Neural progenitor cell (in vitro differentiated cells): Measurements from ENCODE around the gene ALDH8A1. TPM values are rescaled to one million over a fixed set of nuclear protein-coding genes. Genes with fewer than 3 reads are reported as not detected.
A peak's percentile ranks its signal among the peaks of the same experiment; 100 is the strongest.

ENCODE experiments used
- DNase-seq: peaks from one replicate; pipeline ENCODE4 v3.0.0-alpha.2; 2016; ENCODE audit warnings: low spot score
- H2AFZ ChIP-seq: fragments of 200-600 bp; sonication (generic); replicated peaks from 2 replicates; pipeline ENCODE4 v1.6.1; 2016; ENCODE audit warnings: antibody characterized with exemption
- H3F3A ChIP-seq: fragments of 200-600 bp; sonication (generic); 2 replicates; pipeline ENCODE4 v1.6.1; 2016; ENCODE audit warnings: antibody characterized with exemption, low read depth
- H3K27ac ChIP-seq: fragments of 200-600 bp; sonication (generic); 2 replicates; pipeline ENCODE4 v1.5.1; 2016; ENCODE audit warnings: mild to moderate bottlenecking
- H3K27me3 ChIP-seq: fragments of 200-600 bp; sonication (generic); 2 replicates; pipeline ENCODE4 v1.6.1; 2016; ENCODE audit warnings: mild to moderate bottlenecking, moderate library complexity
- H3K36me3 ChIP-seq: fragments of 200-600 bp; sonication (generic); 2 replicates; pipeline ENCODE4 v1.5.1; 2016
- H3K4me1 ChIP-seq: fragments of 200-600 bp; sonication (generic); 2 replicates; pipeline ENCODE4 v1.6.1; 2016; ENCODE audit warnings: mixed run types
- H3K4me2 ChIP-seq: fragments of 200-600 bp; sonication (generic); 2 replicates; pipeline ENCODE4 v1.6.1; 2016
- H3K4me3 ChIP-seq: fragments of 200-600 bp; sonication (generic); 2 replicates; pipeline ENCODE4 v1.5.1; 2016
- H3K79me2 ChIP-seq: fragments of 200-600 bp; sonication (generic); 2 replicates; pipeline ENCODE4 v1.6.1; 2016; ENCODE audit warnings: low read depth
- H3K9ac ChIP-seq: fragments of 200-600 bp; sonication (generic); 2 replicates; pipeline ENCODE4 v1.6.1; 2016
- H3K9me3 ChIP-seq: fragments of 200-600 bp; sonication (generic); 2 replicates; pipeline ENCODE4 v1.5.1; 2016; ENCODE audit warnings: low read depth
- H4K20me1 ChIP-seq: fragments of 200-600 bp; sonication (generic); 2 replicates; pipeline ENCODE4 v1.6.1; 2016; ENCODE audit warnings: low read depth
- H3K27ac Mint-ChIP-seq: 3 replicates; pipeline ENCODE4 v1.8.0; 2021; ENCODE audit warnings: mixed read lengths
- H3K27me3 Mint-ChIP-seq: 2 replicates; pipeline ENCODE4 v1.8.0; 2022; ENCODE audit warnings: low read depth, mild to moderate bottlenecking, inconsistent platforms, moderate library complexity, mixed read lengths; ENCODE audit not compliant: insufficient read depth
- H3K36me3 Mint-ChIP-seq: 3 replicates; pipeline ENCODE4 v1.8.0; 2021; ENCODE audit warnings: mixed read lengths
- H3K4me1 Mint-ChIP-seq: 3 replicates; pipeline ENCODE4 v1.8.0; 2021; ENCODE audit warnings: mixed read lengths
- H3K4me3 Mint-ChIP-seq: 3 replicates; pipeline ENCODE4 v1.8.0; 2021; ENCODE audit warnings: mild to moderate bottlenecking, moderate library complexity, mixed read lengths
- H3K9me3 Mint-ChIP-seq: 3 replicates; pipeline ENCODE4 v1.8.0; 2020; ENCODE audit warnings: mixed read lengths
- EZH2 ChIP-seq: fragments of 200-600 bp; sonication (generic); IDR thresholded peaks from 2 replicates; pipeline ENCODE4 v1.6.1; 2017; ENCODE audit warnings: antibody characterized with exemption, mild to moderate bottlenecking, moderate library complexity
- EZH2phosphoT487 ChIP-seq: fragments of 200-600 bp; sonication (generic); IDR thresholded peaks from 2 replicates; pipeline ENCODE4 v1.6.1; 2017; ENCODE audit warnings: antibody characterized with exemption
- total RNA-seq: library from RNA; depleted of rRNA; stranded (reverse); fragments of >200 nt; gene quantifications from 2 replicates; pipeline ENCODE4 v1.2.3, GENCODE V29; 2015; ENCODE audit warnings: low replicate concordance
- TF ChIP-seq, protein P1 (sequence below): fragments of 200-600 bp; sonication (generic); IDR thresholded peaks from 2 replicates; pipeline ENCODE4 v1.5.1; 2017; ENCODE audit warnings: antibody characterized with exemption, mild to moderate bottlenecking

ALDH8A1 gene
- total RNA-seq, 1 donor from 2014 or later = not detected

DNA sequence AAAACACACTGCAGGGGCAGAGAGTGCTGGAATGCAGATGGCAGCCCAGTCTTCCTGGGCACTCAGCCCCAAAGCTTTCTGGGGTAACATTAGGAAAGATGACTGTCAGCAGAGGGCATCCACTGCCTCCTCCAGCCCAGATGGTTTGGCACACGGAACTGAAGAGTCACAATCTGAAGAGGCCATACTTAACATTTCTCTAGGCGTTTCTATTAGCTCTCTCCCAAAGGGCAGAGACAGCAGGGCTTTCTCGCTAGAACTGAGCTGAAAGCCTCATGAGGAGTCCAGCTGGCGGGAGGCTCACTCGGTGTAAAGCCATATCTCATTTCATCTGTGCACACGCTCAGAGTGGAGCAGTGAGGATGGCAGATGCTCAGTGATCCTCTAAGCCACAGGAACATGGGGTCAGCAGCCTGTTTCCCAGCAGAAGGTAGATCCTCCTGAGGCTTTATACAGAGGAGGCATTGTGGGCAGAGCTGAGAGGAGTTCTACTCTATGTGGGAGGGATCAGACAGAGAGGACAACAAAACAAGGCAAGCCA lies 28.1 kb downstream of the ALDH8A1 start:
- Histone ChIP-seq H3K36me3 (no peaks in the 10 kb centered on the region), H3K9ac (no peak overlapping the region), H3F3A (no peaks in the 10 kb centered on the region), H2AFZ (no peak overlapping the region), H3K27me3 (no peaks in the 10 kb centered on the region), H3K4me1 (peaks cover 4% of the 10 kb centered on the region), H3K79me2 (no peaks in the 10 kb centered on the region), H3K27ac (no peak overlapping the region), H3K4me3 (no peak overlapping the region), H3K9me3 (no peaks in the 10 kb centered on the region), H3K4me2 (no peak overlapping the region), H4K20me1 (no peaks in the 10 kb centered on the region)
- Mint-ChIP-seq H3K27ac (no peak overlapping the region), H3K27me3 (peaks cover 2% of the 10 kb centered on the region), H3K9me3 (no peaks in the 10 kb centered on the region), H3K4me1 (peaks cover 10% of the 10 kb centered on the region), H3K4me3 (no peak overlapping the region), H3K36me3 (no peaks in the 10 kb centered on the region)
- TF ChIP-seq, protein P1, sequence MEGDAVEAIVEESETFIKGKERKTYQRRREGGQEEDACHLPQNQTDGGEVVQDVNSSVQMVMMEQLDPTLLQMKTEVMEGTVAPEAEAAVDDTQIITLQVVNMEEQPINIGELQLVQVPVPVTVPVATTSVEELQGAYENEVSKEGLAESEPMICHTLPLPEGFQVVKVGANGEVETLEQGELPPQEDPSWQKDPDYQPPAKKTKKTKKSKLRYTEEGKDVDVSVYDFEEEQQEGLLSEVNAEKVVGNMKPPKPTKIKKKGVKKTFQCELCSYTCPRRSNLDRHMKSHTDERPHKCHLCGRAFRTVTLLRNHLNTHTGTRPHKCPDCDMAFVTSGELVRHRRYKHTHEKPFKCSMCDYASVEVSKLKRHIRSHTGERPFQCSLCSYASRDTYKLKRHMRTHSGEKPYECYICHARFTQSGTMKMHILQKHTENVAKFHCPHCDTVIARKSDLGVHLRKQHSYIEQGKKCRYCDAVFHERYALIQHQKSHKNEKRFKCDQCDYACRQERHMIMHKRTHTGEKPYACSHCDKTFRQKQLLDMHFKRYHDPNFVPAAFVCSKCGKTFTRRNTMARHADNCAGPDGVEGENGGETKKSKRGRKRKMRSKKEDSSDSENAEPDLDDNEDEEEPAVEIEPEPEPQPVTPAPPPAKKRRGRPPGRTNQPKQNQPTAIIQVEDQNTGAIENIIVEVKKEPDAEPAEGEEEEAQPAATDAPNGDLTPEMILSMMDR = no peak
- TF ChIP-seq EZH2 (no peak), EZH2phosphoT487 (no peak)
- no peak for DNase-seq

DNA sequence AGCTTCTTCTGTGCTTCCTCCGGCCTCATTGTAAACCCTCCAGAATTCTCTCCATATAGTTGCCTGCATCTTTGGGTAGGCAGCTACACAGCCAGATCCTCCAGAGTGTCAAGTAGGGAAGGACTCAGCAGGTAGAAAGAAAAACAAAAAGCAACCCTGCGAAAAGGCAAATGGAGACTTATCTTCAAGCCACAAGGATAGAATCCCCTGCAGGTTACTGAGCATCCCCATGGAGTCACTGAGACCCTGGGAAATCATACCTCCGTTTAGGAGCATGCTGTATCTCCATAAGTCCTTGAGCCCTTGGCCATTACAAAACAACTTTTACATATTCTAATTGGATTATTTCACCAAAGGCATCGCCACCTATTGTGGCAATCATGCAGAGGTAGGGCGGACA lies 28.6 kb downstream of the ALDH8A1 start:
- Histone ChIP-seq H3F3A (no peaks in the 10 kb centered on the region), H3K4me3 (no peak overlapping the region), H4K20me1 (no peaks in the 10 kb centered on the region), H2AFZ (no peak overlapping the region), H3K9ac (no peak overlapping the region), H3K36me3 (no peaks in the 10 kb centered on the region), H3K4me2 (no peak overlapping the region), H3K9me3 (no peaks in the 10 kb centered on the region), H3K79me2 (no peaks in the 10 kb centered on the region), H3K4me1 (peaks cover 4% of the 10 kb centered on the region), H3K27ac (no peak overlapping the region), H3K27me3 (no peaks in the 10 kb centered on the region)
- peaks cover 10% of the 10 kb centered on the region for H3K4me1 Mint-ChIP-seq
- H3K27me3 Mint-ChIP-seq = peaks cover 2% of the 10 kb centered on the region
- no peak for TF ChIP-seq EZH2phosphoT487
- TF ChIP-seq, protein P1 = no peak
- TF ChIP-seq EZH2 = no peak
- no peak for DNase-seq
- H3K4me3 Mint-ChIP-seq = no peak overlapping the region
- no peak overlapping the region for H3K27ac Mint-ChIP-seq
- no peaks in the 10 kb centered on the region for H3K9me3 Mint-ChIP-seq
- no peaks in the 10 kb centered on the region for H3K36me3 Mint-ChIP-seq

DNA sequence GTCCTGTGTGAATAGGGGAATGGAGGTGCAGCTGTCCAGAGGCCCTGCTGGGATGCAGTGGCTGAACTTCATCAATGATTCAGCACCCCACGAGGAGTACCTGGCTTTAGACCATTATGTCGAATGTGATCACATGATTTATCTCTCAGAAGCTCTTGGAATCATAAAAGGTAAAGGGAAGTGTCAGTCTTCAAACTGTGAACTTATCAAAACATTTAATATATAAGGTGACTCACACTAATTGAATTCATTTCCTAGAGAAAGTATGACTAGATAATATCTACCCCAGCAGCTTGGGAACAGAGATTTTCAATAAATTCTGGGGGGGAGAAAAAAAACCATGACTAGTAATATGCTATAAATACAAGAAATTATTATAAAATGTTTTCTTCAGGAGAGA lies 29.5 kb downstream of the ALDH8A1 start:
- Histone ChIP-seq H3K27me3 (no peaks in the 10 kb centered on the region), H2AFZ (no peak overlapping the region), H3K27ac (no peak overlapping the region), H4K20me1 (no peaks in the 10 kb centered on the region), H3K79me2 (no peaks in the 10 kb centered on the region), H3K9me3 (no peaks in the 10 kb centered on the region), H3K4me1 (peaks cover 4% of the 10 kb centered on the region), H3F3A (no peaks in the 10 kb centered on the region), H3K4me2 (no peak overlapping the region), H3K9ac (no peak overlapping the region), H3K36me3 (no peaks in the 10 kb centered on the region), H3K4me3 (no peak overlapping the region)
- no peak for DNase-seq
- peaks cover 10% of the 10 kb centered on the region for H3K4me1 Mint-ChIP-seq
- TF ChIP-seq EZH2phosphoT487 (no peak), EZH2 (no peak)
- peaks cover 3% of the 10 kb centered on the region for H3K27me3 Mint-ChIP-seq
- H3K4me3 Mint-ChIP-seq = no peak overlapping the region
- H3K27ac Mint-ChIP-seq = no peak overlapping the region
- no peaks in the 10 kb centered on the region for H3K36me3 Mint-ChIP-seq
- no peaks in the 10 kb centered on the region for H3K9me3 Mint-ChIP-seq

DNA sequence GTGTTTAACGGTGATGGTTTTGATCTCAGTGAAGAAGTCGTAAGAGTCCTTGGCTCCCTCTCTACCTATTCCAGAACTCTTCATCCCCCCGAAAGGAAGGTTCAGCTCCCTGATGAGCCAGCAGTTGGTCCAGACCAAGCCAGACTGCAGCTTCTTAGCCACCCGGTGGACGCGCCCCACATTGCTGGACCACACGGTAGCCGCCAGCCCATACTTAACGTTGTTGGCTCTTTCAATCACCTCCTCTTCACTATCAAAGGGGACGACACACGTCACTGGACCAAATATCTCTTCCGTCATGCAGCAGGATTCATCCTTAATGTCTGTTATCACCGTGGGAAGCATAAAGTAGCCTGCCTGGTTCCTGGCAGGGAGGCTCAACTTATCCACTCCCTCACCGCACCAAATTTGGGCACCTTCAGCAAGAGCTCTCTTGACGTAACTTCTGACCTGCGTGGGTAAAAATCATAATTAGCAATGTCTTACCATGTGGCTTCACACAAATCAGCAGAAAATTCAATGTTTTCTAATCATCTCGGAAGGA lies 31.4 kb downstream of the ALDH8A1 start:
- Histone ChIP-seq H3K9me3 (no peaks in the 10 kb centered on the region), H3K4me2 (no peak overlapping the region), H4K20me1 (no peaks in the 10 kb centered on the region), H3K27ac (no peak overlapping the region), H2AFZ (no peak overlapping the region), H3K79me2 (no peaks in the 10 kb centered on the region), H3K36me3 (no peaks in the 10 kb centered on the region), H3K9ac (no peak overlapping the region), H3F3A (no peaks in the 10 kb centered on the region), H3K4me1 (peaks cover 4% of the 10 kb centered on the region), H3K4me3 (no peak overlapping the region), H3K27me3 (no peaks in the 10 kb centered on the region)
- Mint-ChIP-seq H3K36me3 (no peaks in the 10 kb centered on the region), H3K4me1 (peaks cover 10% of the 10 kb centered on the region), H3K4me3 (no peak overlapping the region), H3K27me3 (peaks cover 4% of the 10 kb centered on the region), H3K9me3 (no peaks in the 10 kb centered on the region), H3K27ac (no peak overlapping the region)
- TF ChIP-seq EZH2phosphoT487 = no peak
- TF ChIP-seq, protein P1 = peak; percentile 15
- DNase-seq = no peak
